ENCODE measurements around the gene CFAP46. TPM values are rescaled to one million over a fixed set of nuclear protein-coding genes. Genes with fewer than 3 reads are reported as not detected.
A peak's percentile ranks its signal among the peaks of the same experiment; 100 is the strongest.

Gene CFAP46
- total and polyA plus RNA-seq, 9 donors, result 0.50 to 22.4 (median 1.6) TPM; not detected in 1

GRCh38 chr10:132912225-132912712, 30.1 kb downstream of the CFAP46 start:
- no peaks in the 10 kb centered on the region for H3K36me3 ChIP-seq
- intact Hi-C loops (cut with DNase I), result no loop called here
- no peaks in the 10 kb centered on the region for H3K27me3 ChIP-seq
- H3K27ac ChIP-seq, result no peak overlapping the region
- no peak overlapping the region for H3K4me3 ChIP-seq
- H3K4me1 ChIP-seq (ENCODE audit: insufficient read depth), result no peaks in the 10 kb centered on the region
- TF ChIP-seq POLR2A (IDR thresholded peaks at IDR 0.05) (no peak), EP300 (IDR thresholded peaks at IDR 0.05) (no peak), CTCF (IDR thresholded peaks at IDR 0.05) (no peak)
- 80 to 85% (median 82%) methylated on average over 7 of the region's 7 CpGs for WGBS, 3 donors
- DNase-seq, result no peak
- H3K9me3 ChIP-seq, result no peaks in the 10 kb centered on the region

- Histone ChIP-seq H3K9me3 (no peaks in the 10 kb centered on the region), H3K4me1 (ENCODE audit: insufficient read depth) (no peaks in the 10 kb centered on the region), H3K36me3 (no peaks in the 10 kb centered on the region), H3K4me3 (no peak overlapping the region), H3K27ac (no peak overlapping the region), H3K27me3 (no peaks in the 10 kb centered on the region)
- peak in 2 of 5 donors; percentile 11 to 31 for DNase-seq
- 17 to 18% (median 18%) methylated on average over 9 of the region's 9 CpGs for WGBS, 3 donors
- intact Hi-C loops (cut with DNase I), result no loop called here
- TF ChIP-seq POLR2A (IDR thresholded peaks at IDR 0.05) (no peak), CTCF (IDR thresholded peaks at IDR 0.05) (no peak), EP300 (IDR thresholded peaks at IDR 0.05) (no peak)
These were observed 30.6 kb downstream of the CFAP46 start for GRCh38 chr10:132911786-132912097.

- Histone ChIP-seq H3K36me3 (no peaks in the 10 kb centered on the region), H3K9me3 (no peaks in the 10 kb centered on the region), H3K4me1 (ENCODE audit: insufficient read depth) (no peaks in the 10 kb centered on the region), H3K4me3 (no peak overlapping the region), H3K27me3 (no peaks in the 10 kb centered on the region), H3K27ac (no peak overlapping the region)
- 44 to 46% (median 45%) methylated on average over 36 to 37 of the region's 37 CpGs for WGBS, 3 donors
- intact Hi-C loops (cut with DNase I), result no loop called here
- DNase-seq, result peak in 3 of 5 donors; percentile 10 to 57 (median 10)
- TF ChIP-seq EP300 (IDR thresholded peaks at IDR 0.05) (no peak), CTCF (IDR thresholded peaks at IDR 0.05) (no peak)
These were observed 31.2 kb downstream of the CFAP46 start for GRCh38 chr10:132910901-132911785.

GRCh38 chr10:132910186-132910880, 32.0 kb downstream of the CFAP46 start:
- Histone ChIP-seq H3K36me3 (no peaks in the 10 kb centered on the region), H3K27me3 (no peaks in the 10 kb centered on the region), H3K9me3 (no peaks in the 10 kb centered on the region), H3K4me1 (ENCODE audit: insufficient read depth) (no peaks in the 10 kb centered on the region), H3K4me3 (no peak overlapping the region), H3K27ac (no peak overlapping the region)
- TF ChIP-seq EP300 (IDR thresholded peaks at IDR 0.05) (no peak), CTCF (IDR thresholded peaks at IDR 0.05) (no peak), POLR2A (IDR thresholded peaks at IDR 0.05) (no peak)
- 79 to 84% (median 84%) methylated on average over 27 to 28 of the region's 28 CpGs for WGBS, 3 donors
- intact Hi-C loops (cut with DNase I), result no loop called here
- peak in 3 of 5 donors; percentile 10 to 26 (median 10) for DNase-seq

Data from ovary (tissue), 9 donors.